ENCODE results near the gene TIMM10B. TPM values are rescaled to one million over a fixed set of nuclear protein-coding genes. Genes with fewer than 3 reads are reported as not detected.

TIMM10B gene
- total and polyA plus RNA-seq, 3 experiments from 2014 or later: 32.1 to 46.3 (median 43.6) TPM

Other genes starting within 250 kb of the TIMM10B start
- gene FHIP1B, start 246.9 kb upstream of the TIMM10B start, total RNA-seq: 10 to 100 TPM; 20.2 to 20.6 TPM
- 16.4 TPM for gene FHIP1B, start 246.9 kb upstream of the TIMM10B start, polyA plus RNA-seq
- gene CNGA4, start 242.4 kb upstream of the TIMM10B start, total RNA-seq: under 1 TPM in 1 of 2 experiments, not detected in 1; 0.15 TPM
- not detected for gene CNGA4, start 242.4 kb upstream of the TIMM10B start, polyA plus RNA-seq
- not detected for gene CCKBR, start 221.7 kb upstream of the TIMM10B start, total RNA-seq
- not detected for gene CCKBR, start 221.7 kb upstream of the TIMM10B start, polyA plus RNA-seq
- 10 to 100 TPM; 72.5 to 75.5 TPM for gene CAVIN3, start 161.0 kb upstream of the TIMM10B start, total RNA-seq
- gene CAVIN3, start 161.0 kb upstream of the TIMM10B start, polyA plus RNA-seq: not detected
- 10 to 100 TPM; 30.4 to 30.9 TPM for gene SMPD1, start 91.0 kb upstream of the TIMM10B start, total RNA-seq
- gene SMPD1, start 91.0 kb upstream of the TIMM10B start, polyA plus RNA-seq: 17.3 TPM
- gene APBB1, start 62.4 kb upstream of the TIMM10B start, total RNA-seq: 10 to 100 TPM; 41.7 to 43.6 TPM
- gene APBB1, start 62.4 kb upstream of the TIMM10B start, polyA plus RNA-seq: 80.2 TPM
- under 1 TPM in 1 of 2 experiments, not detected in 1; 0.27 TPM for gene HPX, start 40.5 kb upstream of the TIMM10B start, total RNA-seq
- not detected for gene HPX, start 40.5 kb upstream of the TIMM10B start, polyA plus RNA-seq
- gene TRIM3, start 7.6 kb upstream of the TIMM10B start, total RNA-seq: 1 to 10 TPM; 6.4 to 6.8 TPM
- 2.4 TPM for gene TRIM3, start 7.6 kb upstream of the TIMM10B start, polyA plus RNA-seq
- 10 to 100 TPM; 46.9 to 47.5 TPM for gene ARFIP2, start 170 bp upstream of the TIMM10B start, total RNA-seq
- 35.2 TPM for gene ARFIP2, start 170 bp upstream of the TIMM10B start, polyA plus RNA-seq
- 1 to 10 TPM; 8.0 to 9.2 TPM for gene DNHD1, start 15.8 kb downstream of the TIMM10B start, total RNA-seq
- 1.9 TPM for gene DNHD1, start 15.8 kb downstream of the TIMM10B start, polyA plus RNA-seq
- gene RRP8, start 122.1 kb downstream of the TIMM10B start, total RNA-seq: 10 to 100 TPM; 42.0 to 44.7 TPM
- gene RRP8, start 122.1 kb downstream of the TIMM10B start, polyA plus RNA-seq: 21.1 TPM
- gene ILK, start 122.3 kb downstream of the TIMM10B start, total RNA-seq: 10 to 100 TPM; 90.1 to 92.6 TPM
- gene ILK, start 122.3 kb downstream of the TIMM10B start, polyA plus RNA-seq: 111 TPM
- gene TAF10, start 130.7 kb downstream of the TIMM10B start, total RNA-seq: 100 to 1,000 TPM; 173 to 175 TPM
- 336 TPM for gene TAF10, start 130.7 kb downstream of the TIMM10B start, polyA plus RNA-seq
- gene TPP1, start 137.9 kb downstream of the TIMM10B start, total RNA-seq: 10 to 100 TPM; 57.2 to 61.6 TPM
- gene TPP1, start 137.9 kb downstream of the TIMM10B start, polyA plus RNA-seq: 165 TPM
- gene DCHS1, start 174.3 kb downstream of the TIMM10B start, total RNA-seq: under 1 TPM; 0.89 to 0.96 TPM
- 1.5 TPM for gene DCHS1, start 174.3 kb downstream of the TIMM10B start, polyA plus RNA-seq
- gene MRPL17, start 201.8 kb downstream of the TIMM10B start, total RNA-seq: 100 to 1,000 TPM; 124 to 129 TPM
- gene MRPL17, start 201.8 kb downstream of the TIMM10B start, polyA plus RNA-seq: 24.3 TPM